T-helper 17 cell (primary cell): ENCODE data around the gene ADH4. TPM values are rescaled to one million over a fixed set of nuclear protein-coding genes. Genes with fewer than 3 reads are reported as not detected.
"Not testable (repeated sequence)": the region's sequence is repeated elsewhere in the genome, so short reads cannot be mapped to it uniquely, and the experiment has no call there.

Experiments used
- ATAC-seq: fragments of 150-1000 bp; cut with Tn5 transposase; 2 replicates; pipeline ENCODE4 v1.10.0; 2021; ENCODE audit warnings: mild to moderate bottlenecking, moderate library complexity
- DNase-seq, 3 donors: peaks; one replicate each; pipeline versions ENCODE4 v3.0.0 to v3.0.0-alpha.2; 2020 to 2021
- H3K9me3 ChIP-seq: one replicate; pipeline ENCODE4 v1.7.0; 2013; ENCODE audit warnings: low read length, mild to moderate bottlenecking; ENCODE audit not compliant: control insufficient read depth, poor library complexity, severe bottlenecking
- H3K27ac Mint-ChIP-seq: one replicate; pipeline ENCODE4 v1.8.0; 2022; ENCODE audit warnings: mild to moderate bottlenecking, moderate library complexity, mixed read lengths
- H3K27me3 Mint-ChIP-seq: one replicate; pipeline ENCODE4 v1.8.0; 2022; ENCODE audit warnings: mixed read lengths
- H3K36me3 Mint-ChIP-seq: one replicate; pipeline ENCODE4 v1.8.0; 2022; ENCODE audit warnings: low read depth, mixed read lengths
- H3K4me1 Mint-ChIP-seq: one replicate; pipeline ENCODE4 v1.8.0; 2022; ENCODE audit warnings: mild to moderate bottlenecking, mixed read lengths
- H3K4me3 Mint-ChIP-seq: one replicate; pipeline ENCODE4 v1.8.0; 2022; ENCODE audit warnings: mild to moderate bottlenecking, moderate library complexity, mixed read lengths
- total RNA-seq, 4 donors: library from RNA in 2 of 4; stranded (reverse) in 2 of 4; gene quantifications; one replicate each; pipeline ENCODE4 v1.2.3 and lab custom pipeline; 2022 to 2026

Gene ADH4
- total RNA-seq, result not detected
- total RNA-seq (lab: John Stamatoyannopoulos, UW), result 0 reads per million in 2 donors

DNA sequence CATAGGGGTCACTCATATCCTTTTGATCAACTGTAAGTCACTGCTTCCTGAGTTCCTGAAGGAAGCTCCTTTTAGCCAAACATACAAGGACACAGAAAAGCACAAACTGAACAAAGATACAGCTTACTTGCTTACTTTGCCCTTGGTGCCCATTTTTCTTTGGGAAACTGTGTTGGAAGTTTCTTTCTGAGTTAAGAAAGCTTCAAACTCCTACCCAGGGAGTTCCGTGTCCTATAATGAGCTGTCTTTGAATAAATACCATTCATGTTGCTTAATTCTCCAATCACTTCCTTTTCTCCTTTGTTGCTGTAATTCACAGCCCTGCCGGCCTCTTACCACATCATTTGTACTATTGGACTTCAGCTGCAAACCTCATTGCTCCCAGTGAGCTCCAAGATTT is at the start of gene ADH4:
TSS of gene ADH4 (minus strand) at position 228 of the 400 bp plus-strand sequence. CDS start at position 153, 75 bp downstream.
- no peak for ATAC-seq

DNA sequence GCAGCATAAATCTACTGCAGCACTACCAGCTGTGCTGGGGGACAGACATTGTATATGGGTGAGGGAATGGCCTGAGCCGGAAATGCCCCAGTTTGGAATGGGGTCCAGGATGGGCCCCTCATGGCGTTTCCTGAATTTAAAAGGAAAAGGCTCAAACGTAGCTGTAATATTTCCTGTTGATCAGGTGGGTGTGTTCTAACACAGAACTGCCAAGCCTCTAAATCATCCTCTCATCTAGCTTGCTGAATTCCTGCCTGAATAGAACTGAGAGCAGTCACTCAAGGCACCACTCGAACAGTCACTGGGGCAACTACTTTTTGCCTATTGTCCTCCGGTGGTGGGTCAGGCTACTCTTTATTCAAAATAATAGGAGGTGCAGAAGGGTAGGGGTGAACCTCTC is 46.2 kb upstream of the ADH4 start:
- ATAC-seq (no peak), DNase-seq (no peak)
- H3K27me3 Mint-ChIP-seq, result no peaks in the 10 kb centered on the region
- H3K4me3 Mint-ChIP-seq, result no peak overlapping the region
- peaks cover 2% of the 10 kb centered on the region for H3K9me3 ChIP-seq
- peaks cover 2% of the 10 kb centered on the region for H3K36me3 Mint-ChIP-seq
- H3K4me1 Mint-ChIP-seq, result no peaks in the 10 kb centered on the region
- no peak overlapping the region for H3K27ac Mint-ChIP-seq

More for the DNA sequence above, at the start of gene ADH4:
- H3K9me3 ChIP-seq, result no peaks in the 10 kb centered on the region
- H3K36me3 Mint-ChIP-seq, result no peaks in the 10 kb centered on the region
- DNase-seq, result no peak
- peaks cover 2% of the 10 kb centered on the region for H3K4me1 Mint-ChIP-seq
- H3K4me3 Mint-ChIP-seq, result no peak within 1 kb of the TSS
- H3K27me3 Mint-ChIP-seq, result no peaks in the 10 kb centered on the region
- H3K27ac Mint-ChIP-seq, result no peak within 1 kb of the TSS

DNA sequence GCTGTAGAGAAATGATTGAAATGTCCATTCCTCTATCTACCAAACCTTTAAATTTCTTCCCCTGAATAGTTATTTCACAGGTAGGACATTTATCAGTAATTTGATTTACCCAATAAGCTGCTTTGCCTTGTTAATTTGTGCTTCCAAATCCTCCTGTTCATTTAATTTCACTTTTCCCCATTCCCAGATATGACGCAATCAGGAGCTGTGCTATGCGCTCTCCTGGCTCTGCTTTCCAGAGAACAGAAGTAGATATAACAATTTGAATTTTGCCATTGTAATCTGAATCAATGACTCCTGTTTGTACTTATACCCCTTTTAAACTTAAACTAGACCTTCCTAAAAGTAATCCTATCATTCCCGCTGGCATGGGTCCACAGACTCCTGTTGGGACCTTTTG is 45.8 kb upstream of the ADH4 start:
- not testable (repeated sequence) for H3K27me3 Mint-ChIP-seq, ATAC-seq, DNase-seq, H3K4me1 Mint-ChIP-seq, H3K36me3 Mint-ChIP-seq, H3K9me3 ChIP-seq, H3K4me3 Mint-ChIP-seq, H3K27ac Mint-ChIP-seq

DNA sequence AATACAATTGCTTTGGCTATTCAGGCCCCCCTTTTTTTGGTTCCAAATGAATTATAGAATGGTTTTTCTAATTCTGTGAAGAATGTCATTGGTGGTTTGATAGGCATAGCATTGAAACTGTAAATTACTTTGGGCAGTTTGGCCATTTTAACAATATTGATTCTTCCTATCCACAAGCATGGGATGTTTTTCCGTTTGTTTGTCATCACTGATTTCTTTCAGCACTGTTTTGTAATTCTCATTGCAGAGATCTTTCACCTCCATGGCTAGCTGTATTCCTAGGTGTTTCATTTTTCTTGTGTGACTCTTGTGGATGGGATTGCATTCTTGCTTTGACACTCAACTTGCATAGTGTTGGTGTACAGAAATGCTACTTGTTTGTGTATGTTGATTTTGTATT is 41.9 kb upstream of the ADH4 start:
- Mint-ChIP-seq H3K36me3 (peaks cover 2% of the 10 kb centered on the region), H3K4me3 (no peak overlapping the region), H3K27ac (no peak overlapping the region), H3K27me3 (no peaks in the 10 kb centered on the region), H3K4me1 (no peaks in the 10 kb centered on the region)
- DNase-seq, result no peak
- no peaks in the 10 kb centered on the region for H3K9me3 ChIP-seq
- ATAC-seq, result no peak

DNA sequence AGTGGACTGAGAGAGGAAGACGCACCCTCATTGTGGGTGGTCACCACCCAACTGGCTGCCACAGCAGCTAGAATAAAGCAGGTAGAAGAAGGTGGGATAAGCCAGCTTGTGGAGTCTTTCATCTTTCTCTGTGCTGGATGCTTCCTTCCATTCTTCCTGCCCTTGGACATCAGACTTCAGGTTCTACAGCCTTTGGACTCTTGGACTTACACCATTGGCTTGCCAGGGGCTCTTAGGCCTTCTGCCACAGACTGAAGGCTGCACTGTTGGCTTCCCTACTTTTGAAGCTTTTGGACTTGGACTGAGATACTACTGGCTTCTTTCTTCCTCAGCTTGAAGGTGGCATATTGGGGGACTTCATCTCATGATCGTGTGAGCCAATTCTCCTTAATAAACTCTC is 41.5 kb upstream of the ADH4 start:
- DNase-seq (no peak), ATAC-seq (no peak)
- no peaks in the 10 kb centered on the region for H3K4me1 Mint-ChIP-seq
- peaks cover 2% of the 10 kb centered on the region for H3K36me3 Mint-ChIP-seq
- H3K9me3 ChIP-seq, result no peaks in the 10 kb centered on the region
- H3K4me3 Mint-ChIP-seq, result no peak overlapping the region
- H3K27me3 Mint-ChIP-seq, result no peaks in the 10 kb centered on the region
- no peak overlapping the region for H3K27ac Mint-ChIP-seq

DNA sequence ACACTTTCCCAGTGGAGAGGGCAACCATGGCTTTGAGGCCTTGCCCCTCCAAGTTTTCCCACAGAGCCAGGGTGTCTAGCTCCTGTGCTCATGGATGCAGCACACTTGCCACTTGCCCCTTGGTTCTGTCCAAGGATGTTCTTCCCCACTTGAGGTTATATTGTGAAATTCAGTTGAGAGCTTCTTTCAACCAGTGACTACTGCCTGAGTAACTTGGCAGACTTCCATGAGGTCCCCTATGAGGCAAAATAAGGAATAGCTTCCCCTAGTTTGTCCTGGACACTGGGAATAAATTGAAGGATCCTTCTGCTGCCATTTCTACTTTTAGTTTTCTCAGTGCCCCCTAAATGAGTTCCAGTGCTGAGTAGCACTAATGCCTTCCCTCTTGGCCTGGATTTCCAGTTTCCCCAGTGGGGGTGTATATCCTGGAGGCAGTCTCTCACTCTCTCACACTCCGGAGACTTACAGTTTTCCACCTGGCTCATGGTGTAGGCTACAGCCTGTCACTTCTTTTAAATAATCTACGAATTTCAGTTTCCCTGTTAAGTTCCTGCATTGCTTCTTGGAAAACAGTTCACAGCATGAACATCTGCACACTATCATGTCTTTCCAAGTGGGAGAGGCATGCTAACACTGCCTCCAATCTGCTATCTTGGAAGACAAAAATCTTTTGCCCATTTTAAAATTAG is 36.4 kb upstream of the ADH4 start:
- ATAC-seq (no peak), DNase-seq (no peak)
- Mint-ChIP-seq H3K27me3 (no peaks in the 10 kb centered on the region), H3K36me3 (peaks cover 2% of the 10 kb centered on the region), H3K4me3 (no peak overlapping the region), H3K4me1 (no peaks in the 10 kb centered on the region), H3K27ac (no peak overlapping the region)
- no peaks in the 10 kb centered on the region for H3K9me3 ChIP-seq

DNA sequence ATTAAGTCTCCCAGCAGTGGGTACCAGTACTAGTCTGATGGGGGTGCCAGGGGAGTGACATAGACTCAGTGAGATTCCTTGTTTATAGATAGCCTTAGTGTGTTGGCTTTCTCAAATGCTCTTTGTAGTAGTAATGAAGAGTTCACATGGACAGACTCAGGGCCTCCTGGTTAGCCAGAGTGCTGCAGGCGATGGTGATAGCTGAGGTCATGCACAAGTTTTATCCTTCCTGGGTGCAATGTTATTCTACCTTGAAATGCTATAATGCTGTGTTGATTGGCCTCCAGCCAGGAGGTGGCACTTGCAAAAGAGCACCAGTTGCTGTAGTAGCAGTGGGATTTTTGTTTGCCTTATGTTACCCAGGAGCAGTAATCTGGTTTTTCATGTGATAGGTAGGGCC is 35.5 kb upstream of the ADH4 start:
- Mint-ChIP-seq H3K4me1 (no peaks in the 10 kb centered on the region), H3K27me3 (no peaks in the 10 kb centered on the region), H3K27ac (no peak overlapping the region), H3K36me3 (peaks cover 2% of the 10 kb centered on the region), H3K4me3 (no peak overlapping the region)
- no peaks in the 10 kb centered on the region for H3K9me3 ChIP-seq
- ATAC-seq (no peak), DNase-seq (no peak)

DNA sequence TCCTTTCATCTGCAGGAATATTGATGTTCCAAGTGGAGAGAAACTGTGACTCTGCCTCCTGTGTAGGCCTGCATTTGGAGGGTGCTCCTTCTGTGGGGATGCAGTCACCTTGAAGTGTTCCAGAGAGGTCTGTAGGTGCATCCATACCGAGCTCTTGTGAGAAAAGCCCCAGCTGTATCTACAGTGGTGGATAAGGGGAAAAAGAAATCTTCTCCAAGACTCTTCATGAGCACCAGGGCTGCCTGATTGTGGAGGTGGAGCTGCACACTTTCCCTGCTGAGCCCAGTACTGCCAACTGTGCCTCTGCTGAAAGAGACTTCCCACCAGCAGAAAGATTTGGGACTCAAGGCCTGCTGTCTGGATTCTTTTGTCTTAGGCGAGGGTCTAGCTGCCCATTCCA is 35.1 kb upstream of the ADH4 start:
- no peaks in the 10 kb centered on the region for H3K27me3 Mint-ChIP-seq
- DNase-seq (no peak), ATAC-seq (no peak)
- no peaks in the 10 kb centered on the region for H3K9me3 ChIP-seq
- no peak overlapping the region for H3K4me3 Mint-ChIP-seq
- peaks cover 2% of the 10 kb centered on the region for H3K36me3 Mint-ChIP-seq
- no peak overlapping the region for H3K27ac Mint-ChIP-seq
- no peaks in the 10 kb centered on the region for H3K4me1 Mint-ChIP-seq

DNA sequence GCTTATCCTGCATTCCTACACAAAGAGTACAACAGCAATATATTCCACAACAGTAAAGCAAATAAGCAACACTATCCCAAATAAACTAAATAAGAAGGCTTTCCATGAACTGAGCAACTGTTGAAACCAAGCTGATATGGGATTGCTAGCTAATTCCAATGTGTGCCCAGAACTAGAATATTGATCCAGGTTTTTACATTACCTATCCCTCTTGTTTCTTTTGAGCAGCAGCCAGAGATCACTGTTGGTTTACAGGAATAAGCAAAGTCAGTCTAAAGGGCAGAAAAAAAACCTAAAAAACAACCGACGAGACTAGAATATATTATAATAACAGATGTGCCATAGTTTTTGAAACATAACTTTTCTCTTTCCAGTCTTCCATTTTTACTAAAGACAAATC is 22.4 kb upstream of the ADH4 start:
- H3K9me3 ChIP-seq, result no peaks in the 10 kb centered on the region
- no peak overlapping the region for H3K27ac Mint-ChIP-seq
- H3K36me3 Mint-ChIP-seq, result no peaks in the 10 kb centered on the region
- no peak for DNase-seq
- H3K4me1 Mint-ChIP-seq, result no peaks in the 10 kb centered on the region
- no peaks in the 10 kb centered on the region for H3K27me3 Mint-ChIP-seq
- no peak for ATAC-seq
- H3K4me3 Mint-ChIP-seq, result no peak overlapping the region

DNA sequence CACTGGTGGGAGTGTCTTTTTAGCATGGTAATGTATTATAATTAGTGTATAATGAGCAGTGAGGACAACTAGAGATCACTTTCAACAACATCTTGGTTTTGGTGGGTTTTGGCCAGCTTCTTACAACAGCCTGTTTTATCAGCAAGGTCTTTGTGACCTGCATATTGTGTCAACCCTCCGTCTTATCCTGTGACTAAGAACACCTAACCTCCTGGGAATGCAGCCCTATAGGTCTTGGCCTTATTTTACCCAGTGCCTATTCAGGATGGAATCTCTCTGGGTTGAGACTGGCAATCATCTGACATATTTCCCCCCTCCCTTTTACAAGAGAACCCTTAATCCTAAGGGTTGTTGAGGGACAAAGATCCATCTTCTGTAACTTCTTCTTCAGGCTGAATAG is 21.9 kb upstream of the ADH4 start:
- Mint-ChIP-seq H3K4me1 (no peaks in the 10 kb centered on the region), H3K36me3 (no peaks in the 10 kb centered on the region), H3K27me3 (no peaks in the 10 kb centered on the region), H3K4me3 (no peak overlapping the region), H3K27ac (no peak overlapping the region)
- no peak for ATAC-seq
- no peak for DNase-seq
- H3K9me3 ChIP-seq, result no peaks in the 10 kb centered on the region

DNA sequence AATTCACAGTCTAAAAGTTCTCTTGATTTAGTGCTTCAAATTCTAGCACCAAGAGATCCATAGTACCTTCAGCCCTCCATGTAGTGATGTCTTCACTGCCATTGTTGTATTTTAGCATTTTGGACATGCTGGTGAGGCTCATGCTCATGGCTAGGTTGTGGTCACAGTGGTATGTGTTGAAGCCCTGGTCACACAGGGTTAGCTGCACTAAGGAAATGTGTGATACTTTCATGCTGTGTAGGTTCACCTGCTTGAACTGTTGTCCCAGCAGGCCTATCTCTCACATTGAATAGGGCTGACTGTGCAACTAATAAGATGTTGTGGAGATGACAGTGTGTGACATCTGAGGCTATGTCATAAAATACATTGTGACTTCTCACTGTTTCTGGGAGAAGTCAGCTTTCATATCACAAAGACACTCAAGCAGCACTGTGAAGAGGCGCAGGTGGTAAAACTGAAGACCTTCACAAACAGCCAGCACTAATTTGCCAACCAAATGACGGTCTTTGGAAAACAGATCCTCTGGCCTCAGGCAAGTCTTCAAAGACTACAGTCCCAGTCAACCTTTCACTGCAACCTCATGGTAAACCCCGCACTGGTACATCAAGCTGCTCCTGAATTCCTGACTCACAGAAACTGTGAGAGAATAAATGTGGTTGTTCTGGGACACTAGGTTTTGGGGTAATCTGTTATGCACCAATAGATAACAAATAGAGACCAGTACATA is 17.4 kb upstream of the ADH4 start:
- H3K9me3 ChIP-seq, result no peaks in the 10 kb centered on the region
- Mint-ChIP-seq H3K36me3 (no peaks in the 10 kb centered on the region), H3K27ac (no peak overlapping the region), H3K4me1 (no peaks in the 10 kb centered on the region), H3K27me3 (no peaks in the 10 kb centered on the region), H3K4me3 (no peak overlapping the region)
- ATAC-seq, result no peak
- no peak for DNase-seq

DNA sequence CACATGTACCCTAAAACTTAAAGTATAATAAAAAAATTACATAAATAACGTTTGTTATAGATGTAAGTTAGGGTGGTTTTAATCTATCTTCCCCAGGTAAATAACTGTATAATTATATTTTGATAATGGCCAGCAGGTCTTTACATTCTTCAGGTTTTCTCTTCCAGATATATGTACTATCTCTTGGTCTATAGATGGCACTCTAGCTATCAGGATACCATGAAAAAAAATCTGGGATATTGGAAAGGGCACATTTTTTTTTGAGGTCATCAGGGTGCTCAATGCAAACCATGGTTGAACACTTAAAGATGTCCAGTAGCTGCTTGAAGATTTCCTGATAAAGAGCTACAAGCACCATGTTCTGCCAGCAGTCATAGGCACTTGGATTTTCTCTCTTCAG is 15.6 kb upstream of the ADH4 start:
- Mint-ChIP-seq H3K27ac (no peak overlapping the region), H3K27me3 (peaks cover 6% of the 10 kb centered on the region), H3K36me3 (no peaks in the 10 kb centered on the region), H3K4me1 (no peaks in the 10 kb centered on the region), H3K4me3 (no peak overlapping the region)
- ATAC-seq, result no peak
- no peak for DNase-seq
- no peaks in the 10 kb centered on the region for H3K9me3 ChIP-seq

DNA sequence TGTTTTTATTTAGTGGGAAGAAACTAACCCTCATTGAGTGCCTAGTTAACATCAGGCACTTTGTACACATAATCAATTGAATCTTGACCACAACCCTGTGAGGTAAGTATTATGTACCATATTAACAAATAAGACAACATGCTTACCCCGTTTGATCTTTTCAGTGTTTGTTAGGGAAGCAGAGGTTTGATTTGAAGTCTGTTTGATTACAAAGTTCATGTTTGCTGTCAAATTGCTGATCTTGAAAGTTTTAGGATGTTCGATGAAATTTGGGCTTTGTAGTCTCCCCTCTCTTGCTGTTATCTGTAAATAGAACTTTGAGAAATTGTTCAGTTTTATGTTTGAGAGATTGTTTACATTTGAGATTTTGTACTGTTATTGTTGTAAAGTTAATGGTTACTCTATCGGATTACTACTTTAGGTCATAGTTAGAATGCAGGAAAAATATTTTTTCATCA is 13.4 kb upstream of the ADH4 start:
- ATAC-seq, result no peak
- Mint-ChIP-seq H3K27me3 (peaks cover 13% of the 10 kb centered on the region), H3K27ac (no peak overlapping the region), H3K4me1 (no peaks in the 10 kb centered on the region), H3K36me3 (no peaks in the 10 kb centered on the region), H3K4me3 (no peak overlapping the region)
- no peak for DNase-seq
- H3K9me3 ChIP-seq, result no peaks in the 10 kb centered on the region

DNA sequence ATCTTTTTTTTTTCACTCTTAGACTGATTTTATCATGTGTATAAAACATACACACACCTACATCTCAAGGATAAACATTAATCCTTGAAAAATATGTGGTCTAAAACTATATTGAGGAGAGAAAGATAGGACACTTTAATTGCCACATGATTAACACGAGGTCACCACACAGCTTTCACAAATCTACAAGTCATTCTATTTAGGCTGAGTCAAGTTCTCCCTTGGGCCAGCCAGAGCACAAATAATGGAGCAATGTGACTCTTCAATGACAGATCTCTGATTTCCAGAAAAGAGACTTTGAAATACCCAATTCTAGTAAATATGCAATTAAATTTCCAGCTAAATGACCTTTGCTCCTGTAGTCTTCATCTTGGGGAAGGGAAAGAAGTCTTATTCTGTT is 12.9 kb upstream of the ADH4 start:
- H3K4me1 Mint-ChIP-seq, result no peaks in the 10 kb centered on the region
- no peak overlapping the region for H3K4me3 Mint-ChIP-seq
- no peak for DNase-seq
- no peak for ATAC-seq
- H3K36me3 Mint-ChIP-seq, result no peaks in the 10 kb centered on the region
- no peaks in the 10 kb centered on the region for H3K9me3 ChIP-seq
- no peak overlapping the region for H3K27ac Mint-ChIP-seq
- H3K27me3 Mint-ChIP-seq, result peaks cover 13% of the 10 kb centered on the region
